CD4-positive, alpha-beta T cell treated with Interleukin-15 for 1 hour (primary cell): Measurements from ENCODE around the gene RPL41.
"Not testable (repeated sequence)": the region's sequence is repeated elsewhere in the genome, so short reads cannot be mapped to it uniquely, and the experiment has no call there.

Experiments
- DNase-seq: peaks from one replicate; pipeline ENCODE4 v3.0.0-alpha.2; 2020

The RPL41 gene

DNA sequence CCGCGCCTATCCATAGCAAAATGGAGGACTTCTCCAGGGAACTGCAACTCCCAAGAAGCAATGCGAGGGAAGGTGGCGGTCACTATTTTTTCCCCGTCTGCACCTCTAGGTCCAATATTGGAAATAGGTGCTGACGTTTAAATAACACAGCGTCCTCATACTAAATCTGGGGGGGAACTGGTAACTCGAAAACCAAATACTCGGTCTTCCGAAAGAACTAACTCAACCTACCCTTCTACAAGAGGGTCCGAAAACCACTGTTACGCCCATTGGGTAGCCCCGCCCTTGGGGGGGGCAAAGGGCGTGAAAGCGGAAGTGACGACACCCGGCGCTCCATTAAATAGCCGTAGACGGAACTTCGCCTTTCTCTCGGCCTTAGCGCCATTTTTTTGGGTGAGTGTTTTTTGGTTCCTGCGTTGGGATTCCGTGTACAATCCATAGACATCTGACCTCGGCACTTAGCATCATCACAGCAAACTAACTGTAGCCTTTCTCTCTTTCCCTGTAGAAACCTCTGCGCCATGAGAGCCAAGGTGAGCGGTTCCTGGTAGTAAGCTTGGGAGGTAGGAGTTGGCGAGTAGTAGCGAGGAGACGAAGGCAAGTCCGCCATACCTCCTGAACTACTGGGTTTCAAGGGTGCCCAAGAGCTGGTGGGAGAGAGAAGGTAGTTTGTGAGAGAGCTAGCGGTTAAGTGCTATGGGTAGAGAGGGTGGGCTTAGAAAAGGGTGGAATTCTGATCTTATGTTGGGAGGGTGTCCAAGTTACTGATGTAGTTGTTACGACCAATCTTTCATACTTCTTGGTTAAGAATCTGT, at the start of gene RPL41:
Gene RPL41 (plus strand): TSS at position 367 of the 815 bp plus-strand sequence.
- peak; percentile 91 for DNase-seq

DNA sequence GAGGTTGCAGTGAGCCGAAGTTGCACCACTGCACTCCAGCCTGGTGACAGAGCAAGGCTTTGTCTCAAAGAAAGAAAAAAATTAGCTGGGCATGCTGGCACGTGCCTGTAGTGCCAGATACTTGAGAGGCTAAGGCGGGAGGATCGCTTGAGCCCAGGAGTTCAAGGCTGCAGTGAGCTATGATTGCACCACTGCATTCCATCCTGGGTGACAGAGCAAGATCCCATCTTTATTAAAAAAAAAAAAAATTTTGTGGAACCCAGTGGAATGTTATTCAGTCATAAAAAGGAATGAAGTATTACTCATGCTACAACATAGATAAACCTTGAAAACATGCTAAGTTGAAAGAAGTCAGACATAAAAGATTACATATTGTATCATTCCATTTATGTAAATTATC, 44.8 kb upstream of the RPL41 start:
- no peak for DNase-seq

- no peak for DNase-seq
Observed at GRCh38 chr12:56074396-56074795, 42.0 kb upstream of the RPL41 start.

DNA sequence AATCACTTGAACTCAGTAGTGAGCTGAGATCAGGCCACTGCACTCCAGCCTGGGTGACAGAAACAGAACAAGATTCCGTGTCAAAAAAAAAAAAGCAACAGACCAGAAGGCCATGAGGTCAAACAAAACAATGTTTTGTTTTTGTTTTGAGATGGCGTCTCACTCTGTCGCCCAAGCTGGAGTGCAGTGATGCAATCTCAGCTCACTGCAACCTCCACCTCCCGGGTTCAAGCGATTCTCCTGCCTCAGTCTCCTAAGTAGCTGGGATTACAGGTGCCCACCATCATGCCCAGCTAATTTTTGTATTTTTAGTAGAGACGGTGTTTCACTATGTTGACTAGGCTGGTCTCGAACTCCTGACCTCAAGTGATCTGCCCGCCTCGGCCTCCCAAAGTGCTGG, 38.5 kb upstream of the RPL41 start:
- DNase-seq = not testable (repeated sequence)

DNA sequence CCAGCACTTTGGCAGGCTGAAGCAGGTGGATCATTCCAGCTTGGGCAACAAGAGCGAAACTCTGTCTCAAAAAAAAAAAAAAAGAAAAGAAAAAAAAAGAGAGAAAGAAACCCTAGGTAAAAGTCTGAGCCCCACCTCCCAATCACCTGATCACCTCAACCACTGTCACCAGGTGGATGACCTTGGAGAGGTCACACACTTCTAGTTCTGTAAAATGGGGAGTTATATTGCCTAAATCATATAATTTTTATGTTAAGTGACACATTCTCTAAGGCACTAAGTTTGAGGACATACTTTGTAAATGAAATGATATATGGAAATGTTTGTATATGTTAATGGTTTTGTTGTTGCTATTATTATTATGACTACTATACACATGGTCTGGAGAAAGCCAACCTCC, 38.0 kb upstream of the RPL41 start:
- no peak for DNase-seq

- DNase-seq = peak; percentile 57
Observed at GRCh38 chr12:56078931-56079722, 37.3 kb upstream of the RPL41 start.

- peak; percentile 55 for DNase-seq
Observed at GRCh38 chr12:56079723-56080555, 36.5 kb upstream of the RPL41 start, which contains the start of gene ERBB3. ERBB3 (plus strand) TSS chr12:56080165; CDS start chr12:56080301, 136 bp downstream.

GRCh38 chr12:56080556-56081138, 35.8 kb upstream of the RPL41 start:
- no peak for DNase-seq

DNA sequence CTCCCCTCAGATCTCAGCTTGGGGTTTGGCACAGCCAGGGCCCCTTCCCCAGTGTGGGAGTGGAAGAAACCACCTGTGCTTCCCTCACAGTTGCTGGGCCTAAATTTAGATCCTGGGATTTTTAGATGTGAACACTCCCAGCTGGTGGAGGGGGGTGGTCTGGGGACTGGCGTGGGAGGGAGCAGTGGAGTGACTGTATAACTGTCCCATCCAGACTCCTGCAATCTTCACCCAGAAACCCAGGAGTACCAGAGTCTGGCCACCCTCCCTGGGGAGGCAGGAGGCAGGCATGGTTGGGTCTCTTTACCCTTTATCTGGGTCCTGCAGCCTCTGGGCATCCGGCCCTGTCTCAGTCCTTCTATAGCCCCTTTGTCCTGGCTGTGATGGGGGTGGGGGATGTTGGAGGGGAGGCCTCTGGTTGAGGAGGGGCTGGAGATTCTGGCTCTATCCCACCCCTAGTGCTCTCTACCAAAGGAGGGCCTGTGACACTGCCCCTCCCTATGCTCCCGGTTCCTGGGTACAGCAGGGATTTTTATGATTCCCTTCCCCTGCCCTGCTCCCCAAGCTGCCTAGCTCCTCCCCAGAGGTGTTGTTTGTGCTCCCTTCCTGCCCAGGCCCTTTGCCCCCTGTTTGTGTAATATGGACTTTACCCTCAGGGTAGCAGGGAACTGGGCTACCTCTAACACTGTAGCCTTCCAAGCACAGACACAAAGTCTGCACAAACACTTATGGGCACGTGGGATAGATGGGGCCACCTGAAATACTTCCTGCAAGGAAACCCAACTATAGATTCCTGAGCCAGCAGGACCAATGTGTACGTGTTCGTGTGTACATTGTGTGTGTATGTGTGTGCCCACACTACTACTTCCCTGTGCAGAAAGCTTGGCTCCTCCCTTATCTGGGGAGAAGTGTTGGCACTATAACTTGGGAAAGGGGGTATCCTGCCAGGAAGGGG, 34.8 kb upstream of the RPL41 start:
- no peak for DNase-seq

DNA sequence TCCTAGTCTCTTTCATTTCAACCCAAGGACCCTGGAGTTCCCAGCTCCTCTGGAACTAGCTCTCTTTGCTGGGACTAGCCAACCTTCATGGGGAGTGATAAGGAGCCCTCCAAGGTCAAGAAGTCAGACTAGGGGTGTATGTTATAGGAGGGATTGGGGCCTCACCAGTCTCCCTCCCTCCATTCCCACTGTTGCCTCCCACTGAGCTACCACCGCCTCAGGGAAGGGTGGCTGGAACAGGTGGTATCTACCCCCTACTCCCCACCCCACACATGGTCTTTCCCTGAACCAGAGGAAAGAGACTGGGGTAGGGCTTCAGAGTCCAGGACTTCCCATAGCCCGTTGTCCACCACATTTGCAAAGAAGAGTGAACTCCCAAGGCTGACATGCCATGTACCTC, 34.1 kb upstream of the RPL41 start:
- DNase-seq = no peak

GRCh38 chr12:56082967-56083366, 33.5 kb upstream of the RPL41 start:
- DNase-seq = no peak

- DNase-seq = no peak
Observed at GRCh38 chr12:56084958-56085543, 31.4 kb upstream of the RPL41 start.

GRCh38 chr12:56086096-56086495, 30.3 kb upstream of the RPL41 start:
- DNase-seq = no peak

DNA sequence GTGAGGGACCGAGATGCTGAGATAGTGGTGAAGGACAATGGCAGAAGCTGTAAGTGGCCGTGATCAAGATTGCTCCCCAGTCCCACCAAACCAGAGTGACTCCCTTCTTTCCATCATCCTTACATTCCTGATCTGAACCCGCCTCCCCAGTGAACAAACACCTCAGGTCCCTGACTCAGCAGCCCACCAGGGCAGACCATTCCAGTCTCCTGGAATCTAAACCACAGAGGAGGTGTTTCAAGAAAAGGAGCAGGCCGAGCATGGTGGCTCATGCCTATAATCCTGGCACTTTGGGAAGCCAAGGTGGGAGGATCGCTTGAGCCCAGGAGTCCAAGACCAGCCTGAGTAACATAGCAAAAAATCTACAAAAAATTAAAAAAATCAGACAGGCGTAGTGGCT, 29.8 kb upstream of the RPL41 start:
- DNase-seq = no peak

DNA sequence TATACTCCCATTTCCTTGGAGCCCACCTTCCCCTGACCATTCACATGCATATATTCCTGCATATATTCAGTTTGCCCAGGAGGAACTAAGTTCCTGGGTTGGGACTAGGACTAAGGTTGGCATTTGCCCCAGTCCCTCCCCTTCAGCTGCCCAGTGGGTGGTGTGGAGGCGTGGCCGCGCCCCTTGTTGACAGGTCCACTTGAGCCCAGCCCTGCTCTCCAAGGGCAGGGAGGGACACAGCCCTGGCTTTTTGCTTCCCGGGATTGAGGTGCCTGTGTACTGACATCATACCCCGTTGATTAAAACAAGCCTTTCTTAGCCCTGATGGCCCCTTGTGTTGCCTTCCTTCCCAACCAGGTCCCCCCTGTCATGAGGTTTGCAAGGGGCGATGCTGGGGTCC, 29.2 kb upstream of the RPL41 start:
- DNase-seq = no peak

DNA sequence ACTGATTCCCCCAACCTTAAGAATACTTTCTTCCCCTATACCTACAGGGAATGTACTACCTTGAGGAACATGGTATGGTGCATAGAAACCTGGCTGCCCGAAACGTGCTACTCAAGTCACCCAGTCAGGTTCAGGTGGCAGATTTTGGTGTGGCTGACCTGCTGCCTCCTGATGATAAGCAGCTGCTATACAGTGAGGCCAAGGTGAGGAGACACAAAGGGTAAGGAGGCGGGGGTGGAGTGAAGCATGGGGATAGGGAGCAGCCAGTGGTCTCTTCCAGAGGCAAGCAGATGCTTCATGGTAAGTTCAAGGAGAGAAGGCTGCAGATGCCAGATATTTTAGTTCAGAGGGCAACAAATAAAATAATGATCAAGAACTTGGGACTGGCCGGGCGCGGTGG, 18.7 kb upstream of the RPL41 start:
- no peak for DNase-seq

DNA sequence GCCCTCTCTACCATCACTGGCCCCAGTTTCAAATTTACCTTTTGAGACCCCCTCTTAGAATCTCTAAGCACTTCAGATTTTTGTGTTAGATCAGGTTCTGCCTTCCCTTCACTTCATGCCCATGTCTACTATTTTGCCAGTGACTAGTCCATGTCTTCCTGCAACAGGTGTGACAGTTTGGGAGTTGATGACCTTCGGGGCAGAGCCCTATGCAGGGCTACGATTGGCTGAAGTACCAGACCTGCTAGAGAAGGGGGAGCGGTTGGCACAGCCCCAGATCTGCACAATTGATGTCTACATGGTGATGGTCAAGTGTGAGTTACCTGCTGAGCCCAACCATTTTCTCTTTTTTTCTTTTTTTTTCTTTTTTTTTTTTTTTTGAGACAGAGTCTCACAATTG, 17.8 kb upstream of the RPL41 start:
- no peak for DNase-seq

DNA sequence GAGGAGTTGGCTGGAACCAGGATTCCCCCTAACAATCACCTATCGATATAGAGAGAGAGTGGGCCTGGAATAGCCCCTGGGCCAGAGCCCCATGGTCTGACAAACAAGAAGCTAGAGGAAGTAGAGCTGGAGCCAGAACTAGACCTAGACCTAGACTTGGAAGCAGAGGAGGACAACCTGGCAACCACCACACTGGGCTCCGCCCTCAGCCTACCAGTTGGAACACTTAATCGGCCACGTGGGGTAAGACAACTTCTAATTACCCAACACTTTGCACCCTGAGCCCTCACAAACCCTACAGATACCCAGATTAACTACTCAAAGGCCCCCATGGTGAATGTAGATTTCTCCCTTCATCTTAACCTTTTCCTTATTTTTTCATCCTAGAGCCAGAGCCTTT, 16.6 kb upstream of the RPL41 start:
- DNase-seq = no peak

DNA sequence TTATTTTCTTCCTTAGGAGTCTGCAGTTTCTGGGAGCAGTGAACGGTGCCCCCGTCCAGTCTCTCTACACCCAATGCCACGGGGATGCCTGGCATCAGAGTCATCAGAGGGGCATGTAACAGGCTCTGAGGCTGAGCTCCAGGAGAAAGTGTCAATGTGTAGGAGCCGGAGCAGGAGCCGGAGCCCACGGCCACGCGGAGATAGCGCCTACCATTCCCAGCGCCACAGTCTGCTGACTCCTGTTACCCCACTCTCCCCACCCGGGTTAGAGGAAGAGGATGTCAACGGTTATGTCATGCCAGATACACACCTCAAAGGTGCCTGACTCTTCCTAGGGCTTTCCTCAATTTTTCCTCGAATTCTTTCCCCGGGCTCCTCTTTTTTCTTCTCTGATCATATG, 15.4 kb upstream of the RPL41 start:
- DNase-seq = no peak

DNA sequence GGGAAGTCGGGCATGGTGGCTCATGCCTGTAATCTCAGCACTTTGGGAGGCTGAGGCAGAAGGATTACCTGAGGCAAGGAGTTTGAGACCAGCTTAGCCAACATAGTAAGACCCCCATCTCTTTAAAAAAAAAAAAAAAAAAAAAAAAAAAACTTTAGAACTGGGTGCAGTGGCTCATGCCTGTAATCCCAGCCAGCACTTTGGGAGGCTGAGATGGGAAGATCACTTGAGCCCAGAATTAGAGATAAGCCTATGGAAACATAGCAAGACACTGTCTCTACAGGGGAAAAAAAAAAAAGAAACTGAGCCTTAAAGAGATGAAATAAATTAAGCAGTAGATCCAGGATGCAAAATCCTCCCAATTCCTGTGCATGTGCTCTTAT, 13.8 kb upstream of the RPL41 start:
- no peak for DNase-seq

GRCh38 chr12:56103066-56103711, 13.2 kb upstream of the RPL41 start:
- no peak for DNase-seq
